ENCODE measurements around the gene NCKAP5L.

The NCKAP5L gene

GRCh38 chr12:49868952-49869815 is 41.0 kb upstream of the NCKAP5L start:
- no peak overlapping the region for H3K4me3 ChIP-seq (ENCODE audit: low read depth, low read length)
- TF ChIP-seq CTCF (IDR thresholded peaks at IDR 0.05; ENCODE audit: low read depth, low read length, missing control alignments): no peak
- no peak for DNase-seq (ENCODE audit: low read depth)

GRCh38 chr12:49868449-49868848 is 40.2 kb upstream of the NCKAP5L start:
- DNase-seq (ENCODE audit: low read depth): no peak
- H3K4me3 ChIP-seq (ENCODE audit: low read depth, low read length): no peak overlapping the region
- TF ChIP-seq CTCF (IDR thresholded peaks at IDR 0.05; ENCODE audit: low read depth, low read length, missing control alignments): no peak

GRCh38 chr12:49867570-49868341 is 39.5 kb upstream of the NCKAP5L start:
- no peak for TF ChIP-seq CTCF (IDR thresholded peaks at IDR 0.05; ENCODE audit: low read depth, low read length, missing control alignments)
- no peak overlapping the region for H3K4me3 ChIP-seq (ENCODE audit: low read depth, low read length)
- no peak for DNase-seq (ENCODE audit: low read depth)

GRCh38 chr12:49866859-49867569 is 38.8 kb upstream of the NCKAP5L start:
- no peak overlapping the region for H3K4me3 ChIP-seq (ENCODE audit: low read depth, low read length)
- TF ChIP-seq CTCF (IDR thresholded peaks at IDR 0.05; ENCODE audit: low read depth, low read length, missing control alignments): peak; percentile 98
- DNase-seq (ENCODE audit: low read depth): no peak

GRCh38 chr12:49865782-49866135 is 37.5 kb upstream of the NCKAP5L start:
- no peak for TF ChIP-seq CTCF (IDR thresholded peaks at IDR 0.05; ENCODE audit: low read depth, low read length, missing control alignments)
- no peak overlapping the region for H3K4me3 ChIP-seq (ENCODE audit: low read depth, low read length)
- DNase-seq (ENCODE audit: low read depth): no peak

GRCh38 chr12:49865109-49865781 is 37.0 kb upstream of the NCKAP5L start:
- no peak for TF ChIP-seq CTCF (IDR thresholded peaks at IDR 0.05; ENCODE audit: low read depth, low read length, missing control alignments)
- no peak overlapping the region for H3K4me3 ChIP-seq (ENCODE audit: low read depth, low read length)
- no peak for DNase-seq (ENCODE audit: low read depth)

Data from GM12864 (cell line).